ENCODE results near the gene ZFP57. TPM values are rescaled to one million over a fixed set of nuclear protein-coding genes. Genes with fewer than 3 reads are reported as not detected.

ZFP57 gene
- total and polyA plus RNA-seq, 10 of the 15 experiments (the other 5 are each of a cell fraction or from before 2014, with no cell fraction given): not detected

GRCh38 chr6:29674008-29674407 is 6.9 kb downstream of the ZFP57 start:
- Histone ChIP-seq H3K9me3 (replicated peaks; ENCODE audit: control insufficient read depth, insufficient read depth, low read length) (no peaks in the 10 kb centered on the region), H2AFZ (ENCODE audit: control insufficient read depth, low read depth, low read length) (no peak overlapping the region), H3K4me2 (ENCODE audit: control insufficient read depth, insufficient read depth) (no peak overlapping the region), H3K27ac (ENCODE audit: control insufficient read depth, insufficient read depth) (no peak overlapping the region), H3K27me3 (replicated peaks in 1 of 2; ENCODE audit: control insufficient read depth in 2 of 2, insufficient read depth in 2 of 2, low read length in 1 of 2) (peaks cover 0 to 1% of the 10 kb centered on the region in 2 experiments; a peak in 1 of 4 replicates), H3K4me1 (ENCODE audit: control insufficient read depth, insufficient read depth, low read length) (peaks cover 3% of the 10 kb centered on the region; the same call in 1 of the 2 replicates), H3K4me3 (no peak overlapping the region), H3K36me3 (ENCODE audit: control insufficient read depth in 2 of 2, insufficient read depth in 2 of 2, low read length in 1 of 2) (no peaks in the 10 kb centered on the region), H4K20me1 (ENCODE audit: control insufficient read depth, insufficient read depth) (no peaks in the 10 kb centered on the region), H3K9ac (ENCODE audit: control insufficient read depth, insufficient read depth, low read length) (no peak overlapping the region), H3K79me2 (ENCODE audit: control insufficient read depth, insufficient read depth, low read length) (no peaks in the 10 kb centered on the region)
- ATAC-seq: no peak
- FAIRE-seq: no peak
- CTCF ChIA-PET: interaction anchor here (0.8 to 0.9 kb wide), 2 partner anchors 10 to 20 kb away, joined by 3 to 4 read pairs; no protein-coding TSS in a partner anchor
- intact Hi-C loops (cut with micrococcal nuclease; ENCODE audit: unreplicated experiment): no loop called here
- in situ Hi-C loops (cut with MboI): no loop called here
- no peak for TF ChIP-seq NR2C2 (IDR thresholded peaks at IDR 0.05; ENCODE audit: borderline replicate concordance, control insufficient read depth, insufficient read length, low read depth)
- TF ChIP-seq NFYB (IDR thresholded peaks at IDR 0.05; ENCODE audit: insufficient read depth, low read depth, low read length): no peak
- no peak for TF ChIP-seq NBN (IDR thresholded peaks at IDR 0.05)
- no peak for TF ChIP-seq ESRRA (IDR thresholded peaks at IDR 0.05; ENCODE audit: low read length)
- TF ChIP-seq MLLT1 (IDR thresholded peaks at IDR 0.05): no peak
- TF ChIP-seq E2F8 (IDR thresholded peaks at IDR 0.05; ENCODE audit: low read depth, partially characterized antibody): no peak
- no peak for TF ChIP-seq POLR2AphosphoS2 (IDR thresholded peaks at IDR 0.05; ENCODE audit: low read depth, low read length)
- TF ChIP-seq BHLHE40 (IDR thresholded peaks at IDR 0.05; ENCODE audit: borderline replicate concordance in 1 of 2, low read depth in 2 of 2, low read length in 1 of 2): no peak
- no peak for TF ChIP-seq USF2 (IDR thresholded peaks at IDR 0.05; ENCODE audit: borderline replicate concordance, low read depth, low read length)
- no peak for TF ChIP-seq SPI1 (IDR thresholded peaks at IDR 0.05; ENCODE audit: borderline replicate concordance, insufficient read depth, low read depth, low read length)
- TF ChIP-seq CEBPB (IDR thresholded peaks at IDR 0.05; ENCODE audit: borderline replicate concordance in 1 of 2, low read depth in 2 of 2, low read length in 2 of 2): no peak
- TF ChIP-seq ZBTB40 (IDR thresholded peaks at IDR 0.05; ENCODE audit: borderline replicate concordance): no peak
- RAD21 ChIA-PET (ENCODE audit: unreplicated experiment): no interaction called here
- BruUV-seq (replicated peaks): no TSS peak
- SMC1A ChIA-PET (ENCODE audit: uncharacterized antibody, unreplicated experiment): no interaction called here
- 62% methylated on average over 5 of the region's 5 CpGs for WGBS (ENCODE audit: insufficient coverage, insufficient replicate concordance, low lambda C conversion rate, missing lambda C conversion rate)
- DNase-seq (ENCODE audit: low read depth, low spot score): no peak
- POLR2A ChIA-PET: no interaction called here
